ENCODE data around the gene BSCL2. TPM values are rescaled to one million over a fixed set of nuclear protein-coding genes. Genes with fewer than 3 reads are reported as not detected.

The BSCL2 gene
- total RNA-seq, 1 experiment from 2014 or later, result 97.2 TPM

- peaks cover 37% of the 10 kb centered on the region for H3K36me3 Mint-ChIP-seq
- no peaks in the 10 kb centered on the region for H3K4me1 Mint-ChIP-seq
- TF ChIP-seq JUN (CRISPR knock-in tag; IDR thresholded peaks at IDR 0.05) (no peak), ATF3 (CRISPR knock-in tag; conservative IDR thresholded peaks at IDR 0.05) (no peak), RELA (CRISPR knock-in tag; IDR thresholded peaks at IDR 0.05; ENCODE audit: borderline replicate concordance) (no peak), AR (CRISPR knock-in tag; IDR thresholded peaks at IDR 0.05) (no peak), PRRX2 (CRISPR knock-in tag; IDR thresholded peaks at IDR 0.05) (no peak), ZSCAN18 (CRISPR knock-in tag; IDR thresholded peaks at IDR 0.05) (no peak), FOXJ3 (CRISPR knock-in tag; IDR thresholded peaks at IDR 0.05; ENCODE audit: borderline replicate concordance) (no peak), STAT6 (CRISPR knock-in tag; conservative IDR thresholded peaks at IDR 0.05; ENCODE audit: low read depth) (no peak), FOXP1 (CRISPR knock-in tag; IDR thresholded peaks at IDR 0.05; ENCODE audit: borderline replicate concordance) (no peak), CTCF (IDR thresholded peaks at IDR 0.05) (no peak), ZNF423 (CRISPR knock-in tag; IDR thresholded peaks at IDR 0.05) (no peak), GTF2I (CRISPR knock-in tag; conservative IDR thresholded peaks at IDR 0.05) (no peak), SMAD4 (CRISPR knock-in tag; IDR thresholded peaks at IDR 0.05) (no peak), GRHL2 (CRISPR knock-in tag; IDR thresholded peaks at IDR 0.05; ENCODE audit: insufficient replicate concordance, severe bottlenecking) (no peak), ERG (CRISPR knock-in tag; IDR thresholded peaks at IDR 0.05) (no peak), SOX15 (CRISPR knock-in tag; IDR thresholded peaks at IDR 0.05) (no peak), NFATC4 (CRISPR knock-in tag; IDR thresholded peaks at IDR 0.05) (no peak), TEAD1 (CRISPR knock-in tag; IDR thresholded peaks at IDR 0.05) (no peak)
- CTCF ChIA-PET, result interaction anchor here (1.1 to 1.3 kb wide), 4 partner anchors 10 to 49 kb away, joined by 3 to 5 read pairs (median 4); partner anchors contain the start of genes HNRNPUL2, TAF6L and ZBTB3
- POLR2A ChIA-PET, result interaction anchor here (0.6 kb wide), 1 partner anchor 1137 kb away, joined by 3 read pairs; no protein-coding TSS in a partner anchor
- H3K27me3 Mint-ChIP-seq (ENCODE audit: low read depth), result no peaks in the 10 kb centered on the region
- no peak for DNase-seq (ENCODE audit: low spot score)
- no peak overlapping the region for H3K4me3 Mint-ChIP-seq
- no peak overlapping the region for H3K27ac Mint-ChIP-seq
- ATAC-seq, result no peak
- H3K9me3 Mint-ChIP-seq, result no peaks in the 10 kb centered on the region
Measured at GRCh38 chr11:62737196-62737595, 30.0 kb upstream of the BSCL2 start.
